ENCODE results near the gene CEP63. TPM values are rescaled to one million over a fixed set of nuclear protein-coding genes. Genes with fewer than 3 reads are reported as not detected.

The CEP63 gene
- total and polyA plus RNA-seq, 2 experiments from 2014 or later, result 15.1 to 53.9 TPM

- TF ChIP-seq ZNF462 (CRISPR knock-in tag; IDR thresholded peaks at IDR 0.05), result no peak
Measured at GRCh38 chr3:134543113-134543512, 57.3 kb downstream of the CEP63 start (continued).

- ATAC-seq (no peak), DNase-seq (ENCODE audit: low spot score) (no peak)
- Histone ChIP-seq H3F3A (replicated peaks; ENCODE audit: low read depth) (no peaks in the 10 kb centered on the region), H2AFZ (no peak overlapping the region), H3K79me2 (replicated peaks; ENCODE audit: insufficient read depth) (no peaks in the 10 kb centered on the region), H3K4me1 (ENCODE audit: insufficient read depth) (no peaks in the 10 kb centered on the region), H3K4me2 (no peak overlapping the region), H3K27me3 (ENCODE audit: insufficient read depth) (no peaks in the 10 kb centered on the region), H4K20me1 (replicated peaks; ENCODE audit: insufficient read depth) (no peaks in the 10 kb centered on the region), H3K4me3 (no peak overlapping the region), H3K36me3 (ENCODE audit: insufficient read depth) (no peaks in the 10 kb centered on the region; the same call in 1 of the 2 replicates), H3K27ac (ENCODE audit: low read depth) (no peak overlapping the region), H3K9me2 (ENCODE audit: insufficient read depth) (no peaks in the 10 kb centered on the region)
- Mint-ChIP-seq H3K4me1 (no peaks in the 10 kb centered on the region), H3K27ac (no peak overlapping the region), H3K9me3 (no peaks in the 10 kb centered on the region), H3K4me3 (no peak overlapping the region), H3K27me3 (ENCODE audit: insufficient read depth, low read depth, poor library complexity) (peaks cover 2% of the 10 kb centered on the region), H3K36me3 (ENCODE audit: low read depth) (peaks cover 4% of the 10 kb centered on the region; the same call in 2 of the 3 replicates)
- TF ChIP-seq ZNF114 (CRISPR knock-in tag; IDR thresholded peaks at IDR 0.05) (no peak), NANOG (IDR thresholded peaks at IDR 0.05; ENCODE audit: borderline replicate concordance) (no peak), ZNF331 (CRISPR knock-in tag; IDR thresholded peaks at IDR 0.05; ENCODE audit: low read depth) (no peak), ZNF462 (CRISPR knock-in tag; IDR thresholded peaks at IDR 0.05) (no peak), CTCF (conservative IDR thresholded peaks at IDR 0.05; ENCODE audit: low read depth in 2 of 2) (no peak), POLR2AphosphoS5 (IDR thresholded peaks at IDR 0.05; ENCODE audit: low read depth) (no peak), ETS1 (IDR thresholded peaks at IDR 0.05) (no peak)
Measured at GRCh38 chr3:134544316-134544715, 58.5 kb downstream of the CEP63 start.
